Fibroblast of skin of left biceps (primary cell): Measurements from ENCODE around the gene IRF5.
"Not testable (repeated sequence)": the region's sequence is repeated elsewhere in the genome, so short reads cannot be mapped to it uniquely, and the experiment has no call there.

Experiments
- DNase-seq, 2 experiments: peaks; one replicate each; pipeline ENCODE4 v3.0.0-alpha.2; 2013; ENCODE audit warnings: low read depth in 2 of 2

The IRF5 gene

DNA sequence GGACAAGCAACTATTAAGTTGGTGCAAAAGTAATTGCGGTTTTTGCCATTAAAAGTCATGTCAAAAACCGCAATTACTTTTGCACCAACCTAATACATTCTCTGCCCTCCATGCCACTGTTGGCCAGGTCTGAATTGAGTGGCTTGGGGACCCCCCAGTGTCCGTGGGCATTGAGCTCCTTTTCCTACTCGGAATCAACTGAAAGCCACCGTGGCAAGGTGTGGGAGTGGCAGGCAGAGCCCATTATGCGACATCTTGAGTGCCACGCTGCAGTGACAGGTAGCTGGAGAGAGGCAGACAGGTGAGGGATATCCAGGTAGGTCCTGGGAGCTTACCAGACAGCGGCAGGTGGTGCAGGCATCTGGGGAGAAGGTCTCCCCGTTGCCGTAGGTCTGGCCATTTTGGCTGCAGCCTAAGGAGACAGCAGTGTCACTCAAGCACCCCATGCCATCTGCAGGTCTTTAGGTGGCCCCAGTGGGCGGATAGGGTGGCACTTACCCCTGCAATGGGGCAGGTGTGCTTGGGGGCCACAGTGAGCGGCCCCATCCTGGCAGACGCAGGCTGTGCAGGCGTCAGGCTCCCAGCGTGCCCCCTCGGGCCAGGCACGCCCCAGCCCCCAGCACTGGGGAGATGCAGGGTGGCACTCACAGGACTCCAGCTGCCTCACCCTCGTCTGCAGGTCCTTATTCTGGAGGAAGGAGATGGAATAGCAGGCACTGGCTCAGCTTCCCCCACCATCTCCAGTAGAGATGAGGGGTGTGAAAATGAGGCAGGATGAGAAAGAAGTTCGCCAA, 30.8 kb upstream of the IRF5 start:
- DNase-seq: no peak

DNA sequence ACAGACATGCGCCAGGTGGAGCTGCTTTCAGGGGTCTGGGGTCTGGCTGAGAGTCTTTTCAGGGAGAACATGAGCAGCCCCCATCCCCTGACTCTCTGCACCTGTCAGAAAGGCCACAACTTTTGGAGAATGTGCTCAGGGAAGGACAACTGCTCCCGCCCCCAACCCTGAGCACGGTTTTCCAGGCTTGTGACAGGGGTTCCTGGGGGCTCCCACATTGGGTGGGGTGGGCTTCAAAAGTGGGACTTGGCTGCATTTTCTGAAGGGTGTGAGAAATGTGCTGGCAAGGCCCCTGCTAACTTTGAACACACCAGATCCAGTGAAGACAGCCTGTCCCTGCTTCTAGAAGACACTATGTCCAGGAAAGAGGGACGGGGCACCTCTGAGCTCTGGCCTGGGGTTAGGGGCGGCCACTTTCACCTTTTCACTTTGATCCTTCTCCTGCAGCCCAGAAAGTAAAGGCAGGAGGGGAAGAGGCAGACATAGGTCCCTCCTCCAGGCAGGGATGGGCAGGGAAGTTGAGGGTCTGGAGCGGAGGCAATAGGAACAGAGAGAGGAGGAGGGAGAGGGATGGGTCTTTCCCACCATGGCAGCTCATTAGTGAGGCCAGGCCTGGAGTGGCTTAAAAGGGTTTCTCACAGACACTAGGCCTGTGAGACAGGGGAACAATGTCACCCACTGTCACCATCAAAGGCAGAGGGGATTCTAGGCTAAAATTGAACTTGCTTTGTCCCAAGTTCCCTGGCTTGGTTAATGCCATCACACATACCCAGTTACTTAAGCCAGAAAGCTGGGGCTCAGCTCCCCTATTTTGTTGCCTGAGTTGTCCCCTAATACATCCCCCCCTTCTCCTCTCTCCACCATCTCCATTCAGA, 28.7 kb upstream of the IRF5 start:
- no peak for DNase-seq

DNA sequence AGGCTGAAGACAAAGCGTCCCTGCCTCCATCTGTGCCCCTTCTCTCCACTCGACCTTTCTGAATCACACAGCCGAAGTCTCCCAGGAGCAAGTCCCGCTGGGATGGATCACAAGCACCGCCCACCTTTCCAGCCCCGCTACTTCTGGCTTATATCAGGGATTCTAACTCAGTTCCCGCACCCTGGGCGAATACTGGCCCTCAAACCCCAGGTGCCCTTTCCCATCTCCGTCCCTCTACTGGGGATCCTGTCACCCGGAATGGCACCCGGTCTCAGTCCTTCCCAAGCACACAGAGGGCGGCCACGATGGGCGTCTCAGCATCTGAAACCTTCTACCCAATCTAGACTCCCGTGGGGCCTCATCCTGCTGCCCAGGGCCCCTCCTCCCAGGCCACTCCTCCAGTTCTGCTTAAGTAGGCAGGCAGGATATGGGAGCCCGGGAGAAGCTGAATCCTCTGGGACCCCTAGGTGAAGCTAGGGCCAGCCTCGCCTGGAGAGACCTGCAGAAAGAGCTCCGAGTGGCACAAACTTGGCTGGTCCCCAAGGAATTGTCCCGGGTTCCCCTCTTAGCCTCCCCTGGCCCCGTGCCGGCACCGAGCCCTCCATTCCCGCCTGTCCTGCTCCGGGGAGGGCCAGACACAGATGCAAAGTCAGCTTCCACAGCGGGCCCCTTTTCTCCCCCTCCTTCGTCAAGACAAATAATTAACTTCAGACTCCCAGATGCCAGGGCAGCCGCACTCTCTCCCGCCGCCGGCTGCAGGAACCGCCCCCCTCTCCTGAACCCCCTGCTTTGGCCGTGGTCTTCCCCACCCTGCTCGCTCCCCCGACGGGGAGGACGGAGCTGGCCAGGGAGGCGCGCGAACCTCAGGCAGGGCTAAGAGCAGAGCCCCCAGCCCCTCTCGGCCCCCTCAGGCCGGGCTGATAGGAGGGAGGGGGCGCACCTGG, 27.8 kb upstream of the IRF5 start:
- no peak for DNase-seq

DNA sequence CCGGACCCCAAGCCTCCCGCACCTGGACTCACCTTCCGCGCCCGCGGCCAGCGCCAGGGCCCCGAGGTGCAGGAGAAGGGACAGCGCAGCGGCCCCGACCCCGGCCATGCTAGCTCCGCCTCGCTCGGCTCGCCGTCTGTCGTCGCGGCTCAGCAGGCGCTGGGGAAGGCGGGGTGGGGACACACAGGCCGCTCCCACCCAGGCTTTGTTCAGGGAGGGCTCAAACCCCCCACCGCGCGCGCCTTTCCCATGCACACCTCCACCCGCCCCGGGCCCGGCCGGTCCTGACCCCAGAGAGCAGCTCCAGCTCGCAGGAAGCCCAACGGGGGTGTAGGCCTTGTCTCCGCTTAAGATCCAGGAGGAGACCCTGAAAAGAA, 27.2 kb upstream of the IRF5 start, which contains the start of gene KCP:
TSS of gene KCP (minus strand) at position 141 of the 377 bp plus-strand sequence. CDS start at position 108, 33 bp downstream.
- DNase-seq: no peak

DNA sequence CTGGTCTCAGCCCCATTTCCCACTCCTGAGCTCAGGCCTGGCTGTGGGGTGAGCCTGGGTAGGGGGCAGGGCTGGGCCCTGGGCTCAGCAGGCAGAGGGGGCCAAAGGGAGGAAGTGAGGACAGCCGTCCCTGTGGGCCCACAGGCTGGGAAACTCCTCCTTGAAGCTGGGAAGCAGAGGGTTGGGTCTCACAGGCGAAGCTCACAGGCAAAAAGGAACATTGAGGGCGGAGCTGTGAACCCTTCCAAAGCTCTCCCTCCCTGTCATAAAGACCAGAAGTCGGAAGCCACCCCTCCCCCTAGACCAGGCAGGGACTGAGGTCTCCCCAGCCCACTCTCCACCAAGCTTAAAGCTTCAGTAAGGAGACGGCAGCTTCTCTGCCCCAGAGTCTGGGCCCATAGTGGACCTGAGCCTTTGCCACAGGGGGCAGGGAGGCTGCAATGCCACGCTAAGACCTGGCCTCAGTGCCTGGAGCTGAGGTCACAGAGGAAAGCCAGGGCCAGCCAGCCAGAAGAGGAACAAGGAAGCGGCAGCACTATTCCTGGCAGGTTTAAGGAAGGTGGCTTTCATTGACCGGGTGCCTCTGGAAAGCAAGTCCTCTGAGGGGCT, 26.2 kb upstream of the IRF5 start:
- no peak for DNase-seq

DNA sequence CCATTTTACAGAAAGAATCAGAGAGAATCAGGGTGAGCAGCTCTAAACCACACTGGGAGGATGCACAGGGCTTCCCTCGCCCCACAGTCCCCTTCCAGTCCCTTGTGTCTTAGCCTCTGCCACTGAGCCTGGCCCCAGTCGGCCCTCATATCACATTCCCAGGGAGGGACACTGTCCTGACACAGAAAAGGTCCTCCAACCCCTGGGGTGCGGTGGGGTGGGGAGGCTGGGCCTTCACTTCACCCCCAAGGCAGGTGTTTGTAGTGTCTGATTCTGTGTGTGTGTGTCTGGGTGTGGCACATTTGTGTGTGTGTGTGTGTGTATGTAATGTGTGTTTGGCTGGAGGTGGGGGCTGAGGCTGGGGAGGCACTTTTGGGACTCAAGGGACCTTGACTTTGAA, 25.4 kb upstream of the IRF5 start:
- DNase-seq: no peak

DNA sequence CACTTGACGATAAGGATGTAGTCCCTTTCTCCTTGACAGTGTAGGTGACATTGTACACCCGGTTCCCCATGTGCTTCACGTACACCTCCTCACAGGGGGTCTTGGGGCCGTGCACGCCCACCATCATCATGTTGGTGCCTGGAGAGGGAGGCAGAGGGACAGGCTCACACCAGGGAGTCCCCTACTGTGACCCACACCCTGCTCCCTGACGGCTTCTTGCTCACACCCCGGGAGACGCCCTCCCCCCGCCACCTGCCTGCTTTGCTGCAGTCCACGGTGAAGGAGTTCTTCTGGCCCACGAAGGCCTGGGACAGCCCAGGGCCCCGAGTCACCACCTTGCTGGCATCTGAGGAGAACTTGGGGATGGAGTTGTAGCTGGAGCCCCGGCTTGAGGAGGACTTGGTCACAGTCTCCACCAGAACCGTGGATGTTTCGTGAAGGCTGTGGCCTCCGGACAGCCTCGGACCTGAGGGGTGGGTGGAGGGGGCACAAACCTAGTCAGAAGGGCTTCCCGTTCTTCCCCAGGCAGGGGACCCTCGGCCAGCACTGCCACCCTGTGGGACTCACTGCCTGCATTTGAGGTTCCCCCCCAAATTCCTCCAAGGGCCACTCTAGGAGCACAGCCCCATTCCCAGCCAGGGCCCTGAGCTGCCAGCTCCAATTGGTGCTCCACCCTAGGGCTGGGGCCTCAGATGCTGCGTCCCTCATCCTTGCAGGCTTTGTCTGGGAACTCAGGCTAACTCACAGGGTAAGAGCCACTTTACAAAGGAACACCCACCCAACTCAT, 24.8 kb upstream of the IRF5 start:
- DNase-seq: not testable (repeated sequence)

DNA sequence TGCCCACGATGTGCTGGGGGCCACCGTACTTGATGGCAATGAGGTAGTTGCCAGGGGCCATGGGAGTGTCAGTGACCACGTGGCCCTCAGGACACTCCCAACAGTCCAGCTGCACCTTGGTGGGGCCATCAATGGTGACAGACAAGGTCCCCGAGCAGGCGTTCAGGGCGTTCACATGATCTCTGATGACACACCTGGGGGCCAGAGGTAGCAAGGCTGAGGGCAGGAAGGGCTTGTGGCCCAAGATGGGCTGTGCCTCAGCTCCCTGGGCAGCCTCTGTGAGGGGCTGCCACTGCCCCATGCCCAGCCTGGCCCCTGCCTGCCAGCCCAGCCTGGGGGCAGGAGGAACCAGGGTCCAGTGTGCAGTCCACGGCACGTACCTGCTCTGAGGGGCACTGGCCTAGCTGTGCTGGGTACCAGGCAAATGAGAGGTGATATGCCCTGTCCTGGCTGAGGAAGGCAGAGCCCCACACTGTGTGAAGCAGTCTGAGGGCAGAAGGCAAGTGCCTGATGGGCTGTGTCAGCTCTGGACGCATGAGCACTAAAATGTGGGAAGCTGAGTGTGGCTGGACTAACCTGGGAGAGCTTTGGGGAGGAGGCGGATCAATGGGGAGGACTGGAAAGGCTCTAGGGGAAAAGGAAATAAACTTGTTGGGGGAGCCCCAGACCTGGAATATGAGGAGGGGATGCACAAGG, 23.7 kb upstream of the IRF5 start:
- DNase-seq: no peak

DNA sequence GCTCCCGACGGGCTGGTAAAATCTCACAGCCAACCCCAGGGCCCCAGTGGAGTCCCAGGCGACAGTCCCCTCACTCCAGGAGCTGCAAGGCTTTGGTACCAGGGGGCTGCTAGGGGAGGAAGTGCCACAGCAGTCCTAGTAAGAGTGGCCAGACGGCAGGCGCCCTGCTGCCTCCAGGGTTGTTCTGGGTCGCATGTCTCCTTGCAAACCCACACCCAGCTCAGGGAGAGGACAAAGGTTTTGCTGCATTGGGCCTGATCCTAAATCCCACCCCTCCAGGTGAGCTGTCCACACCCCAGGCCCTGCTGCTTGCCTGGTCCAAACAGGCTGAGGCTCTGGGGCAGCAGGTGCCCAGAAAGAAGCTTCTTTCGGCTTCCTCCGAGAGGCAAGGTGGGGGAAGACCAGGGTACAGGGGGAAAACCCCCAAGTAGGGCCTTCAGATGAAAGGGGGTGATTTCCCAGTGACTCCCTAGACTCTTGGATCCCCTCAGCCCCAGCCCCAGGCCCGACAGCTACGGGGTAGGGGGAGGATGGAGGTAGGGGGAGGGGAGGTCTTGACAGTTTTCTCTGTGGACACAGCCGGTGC, 23.1 kb upstream of the IRF5 start:
- no peak for DNase-seq

DNA sequence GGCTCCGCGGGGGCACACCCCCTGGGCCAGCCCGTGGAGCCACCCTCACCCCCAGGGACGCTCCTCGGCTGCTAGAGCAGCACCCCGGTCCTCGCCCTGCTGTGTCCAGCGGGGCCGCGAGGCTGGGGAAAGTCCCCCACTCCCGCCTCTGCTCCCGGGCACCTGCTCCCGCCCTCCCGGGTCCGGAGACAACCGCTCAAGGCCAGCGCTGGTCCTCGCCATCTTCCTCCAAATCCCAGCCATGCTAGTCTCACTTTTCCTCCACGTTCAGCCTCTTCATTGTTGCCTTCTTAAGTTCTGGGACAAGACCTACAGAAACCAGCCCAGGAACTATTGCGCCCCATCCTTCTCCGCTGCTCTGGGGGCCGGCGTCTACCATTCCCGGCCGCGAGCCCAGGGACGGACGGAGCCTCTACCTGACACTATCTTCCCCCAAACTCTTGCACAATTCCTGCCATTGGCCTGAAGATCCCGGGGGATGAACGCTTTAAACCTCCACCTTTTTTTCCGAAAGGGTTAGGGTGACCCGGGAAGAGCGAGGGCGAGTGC, 22.4 kb upstream of the IRF5 start:
- no peak for DNase-seq

DNA sequence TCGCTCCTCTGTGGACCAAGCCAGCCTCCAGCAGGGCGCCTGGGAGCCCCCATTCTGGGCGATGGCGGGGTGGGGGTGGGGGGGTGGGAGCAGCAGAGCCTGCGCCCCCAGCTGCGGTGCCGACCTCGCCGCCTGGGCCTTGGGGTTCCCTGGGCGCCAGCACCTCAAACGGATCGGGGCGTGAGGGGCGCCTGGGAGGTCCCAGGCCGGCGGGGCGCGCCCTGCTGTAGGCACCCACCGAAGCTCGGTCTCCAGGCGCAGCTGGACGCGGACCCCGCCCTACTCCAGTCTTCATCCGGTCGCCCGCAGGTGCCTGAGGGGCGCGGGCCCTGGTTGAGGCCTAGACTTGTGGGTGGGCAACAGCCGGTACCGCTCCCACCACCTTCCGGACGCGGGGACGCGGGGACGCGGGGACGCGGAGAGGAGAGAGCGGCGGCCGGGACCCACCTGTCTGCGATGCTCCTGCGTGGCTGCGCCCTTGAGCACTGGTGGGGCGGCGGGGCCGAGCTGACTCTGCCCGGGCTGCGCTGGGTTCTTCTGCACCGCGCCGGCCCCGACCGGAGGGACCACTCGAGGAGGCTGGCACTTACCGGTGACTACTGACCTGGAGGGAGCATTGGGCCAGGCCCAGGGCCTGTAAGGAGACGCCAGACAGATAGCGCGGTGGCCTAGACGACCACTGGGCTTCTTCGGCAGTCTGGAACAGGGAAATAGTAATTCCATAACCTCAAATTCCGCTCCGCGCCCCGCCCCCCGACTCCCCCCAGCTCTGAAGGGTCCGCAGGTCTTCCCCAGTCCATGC, 21.7 kb upstream of the IRF5 start:
- no peak for DNase-seq

DNA sequence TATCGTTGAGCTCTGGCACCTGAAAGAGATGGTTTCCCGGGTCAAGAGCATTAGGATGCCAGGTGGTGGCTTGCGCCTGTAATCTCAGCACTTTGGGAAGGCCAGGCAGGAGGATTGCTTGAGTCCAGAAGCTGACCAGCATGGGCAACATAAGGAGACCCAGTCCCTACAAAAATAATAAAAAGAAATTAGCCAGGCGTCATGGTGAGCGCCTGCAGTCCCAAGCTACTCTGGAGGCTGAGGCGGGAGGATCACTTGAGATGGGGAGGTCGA, 21.1 kb upstream of the IRF5 start:
- DNase-seq: no peak

DNA sequence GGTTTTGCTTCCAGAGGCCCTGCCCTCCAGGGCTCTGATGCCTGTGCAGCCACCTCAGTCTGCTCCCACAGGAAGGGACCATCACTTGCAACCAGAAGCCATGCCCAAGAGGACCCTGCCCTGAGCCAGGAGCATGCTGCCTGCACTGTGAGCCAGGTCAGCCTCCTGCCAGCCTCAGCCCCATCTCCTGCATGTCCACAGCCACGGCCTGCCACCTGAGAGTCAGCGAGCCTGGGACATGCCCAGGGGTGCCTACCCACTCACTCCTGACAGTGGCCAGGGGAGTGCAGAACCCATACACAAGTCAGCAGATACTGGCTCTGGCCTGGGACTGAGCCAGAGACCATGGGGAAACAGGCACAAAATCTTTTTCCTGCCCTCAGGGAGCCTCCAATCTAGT, 20.6 kb upstream of the IRF5 start:
- DNase-seq: no peak

DNA sequence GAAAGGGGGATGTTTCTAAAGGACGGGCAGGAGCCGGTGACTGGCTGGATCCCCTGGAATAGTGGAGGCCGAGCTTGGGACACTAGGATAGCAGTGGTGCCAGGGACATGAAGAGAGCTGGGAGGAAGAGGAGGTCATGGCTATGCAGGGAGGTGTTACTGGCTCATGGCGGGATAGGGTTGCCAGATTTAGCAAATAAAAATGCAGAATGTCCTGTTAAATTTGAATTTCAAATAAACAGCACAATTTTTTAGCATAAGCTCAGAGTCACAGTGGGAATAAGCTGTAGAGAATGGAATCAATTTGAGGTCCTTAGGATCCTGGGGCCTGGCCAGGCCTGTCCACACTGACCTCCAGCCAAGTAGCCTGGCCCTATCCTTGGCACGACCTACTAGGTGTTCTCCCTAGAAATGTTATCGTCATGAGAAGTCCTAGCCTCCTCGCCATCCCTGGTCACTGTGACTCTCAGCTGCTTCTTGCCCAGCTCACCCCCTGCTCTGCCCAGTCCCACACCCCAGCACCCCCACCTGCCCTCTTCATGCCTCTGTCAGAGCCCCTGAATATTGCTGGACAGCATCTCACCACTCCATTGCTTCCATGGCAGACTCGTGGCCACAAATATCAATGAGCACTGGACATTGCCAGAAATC, 19.6 kb upstream of the IRF5 start:
- no peak for DNase-seq

DNA sequence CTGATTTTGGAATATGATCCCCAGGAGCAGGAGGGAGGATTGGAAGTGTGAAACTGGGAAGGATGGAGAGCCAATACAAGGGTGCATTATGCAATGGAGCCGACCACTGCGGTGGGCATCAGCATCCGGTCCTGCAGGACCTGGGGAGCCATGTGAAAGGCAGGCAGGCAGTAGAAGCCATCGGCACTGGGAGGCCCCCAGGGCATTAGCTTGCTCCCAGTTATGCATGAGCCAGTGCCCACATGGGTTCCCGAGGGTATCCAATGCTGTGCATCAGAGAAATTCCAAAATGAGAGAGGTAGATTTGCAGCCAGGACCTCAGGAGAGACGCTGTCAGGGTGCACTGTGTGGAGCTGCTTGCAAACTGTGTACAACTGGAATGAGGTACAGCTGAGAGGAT, 18.5 kb upstream of the IRF5 start:
- no peak for DNase-seq

DNA sequence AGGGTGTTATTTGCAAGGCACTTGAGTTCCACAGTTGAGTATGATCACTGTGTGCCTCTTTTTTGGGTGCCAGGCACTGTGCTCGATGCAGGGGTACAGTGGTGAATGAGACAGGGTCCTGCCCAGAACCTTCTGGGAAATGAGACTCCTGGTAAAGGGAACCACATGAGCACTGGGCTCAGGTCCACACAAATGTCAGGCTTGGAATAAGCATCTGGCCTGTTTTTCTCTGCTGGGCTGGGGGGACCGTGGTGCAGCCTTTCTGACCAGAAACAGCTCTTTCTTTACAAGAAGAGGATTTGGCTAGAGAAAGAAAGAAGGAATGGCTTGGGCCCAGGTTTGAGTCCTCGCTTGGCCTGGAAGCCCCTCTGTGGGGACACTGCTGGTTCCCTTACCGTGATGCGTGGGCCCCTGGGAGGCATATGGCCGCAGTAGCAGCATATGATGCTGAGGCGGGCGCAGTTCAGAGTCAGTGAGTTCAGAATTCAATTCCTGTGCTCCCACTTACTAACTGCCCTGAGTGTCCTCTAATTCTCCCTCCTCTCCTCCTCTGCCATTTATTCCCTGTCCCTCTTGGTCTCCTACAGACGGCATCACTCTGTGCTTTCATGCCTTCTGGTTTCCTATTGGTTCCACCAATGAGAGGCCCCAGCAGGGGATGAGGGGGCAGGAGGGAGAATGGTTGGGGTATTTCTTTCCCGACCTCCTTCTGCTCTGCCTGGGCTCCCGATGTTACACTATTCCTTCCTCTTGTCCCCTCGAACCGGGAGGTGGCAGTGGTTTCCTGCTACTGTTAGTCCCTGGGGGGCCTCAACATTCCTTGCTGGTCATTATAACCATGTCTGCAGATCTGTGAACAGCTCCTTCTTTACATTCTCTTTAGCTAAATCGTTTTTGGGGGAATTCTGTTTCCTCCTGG, 17.6 kb upstream of the IRF5 start:
- DNase-seq: no peak

DNA sequence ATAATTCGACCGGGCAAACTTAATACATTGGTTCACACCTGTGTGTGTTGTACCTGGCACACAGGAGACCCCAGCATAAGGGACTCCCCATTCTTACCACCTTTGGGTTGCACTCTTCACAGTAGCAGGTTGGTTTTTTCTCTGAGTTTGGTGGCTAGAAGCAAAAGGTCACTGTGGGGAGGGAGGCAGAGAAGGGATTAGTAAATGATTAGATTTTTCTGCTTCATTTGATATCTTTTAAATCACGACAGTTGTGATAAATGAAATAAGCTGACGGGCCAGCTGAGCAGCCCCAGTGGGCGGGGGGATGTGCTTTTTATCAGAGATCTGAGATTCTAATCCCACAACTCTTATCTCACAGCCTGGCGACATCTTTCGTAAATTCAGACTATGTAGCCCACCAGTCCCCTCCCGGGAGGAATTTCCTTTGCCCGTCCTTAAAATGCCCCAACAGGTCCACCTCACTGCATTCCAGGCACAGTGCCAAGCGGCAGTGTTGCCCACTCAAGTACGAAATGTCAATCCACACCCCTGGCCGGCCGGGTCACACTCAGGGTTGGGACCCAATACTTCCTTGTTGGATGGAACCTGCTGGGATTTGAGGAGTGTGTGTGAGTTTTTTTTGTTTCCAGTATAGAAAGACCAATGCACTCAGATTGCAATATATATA, 16.7 kb upstream of the IRF5 start:
- DNase-seq: no peak
